GM23338 (cell line): ENCODE data around the gene ETV3. TPM values are rescaled to one million over a fixed set of nuclear protein-coding genes. Genes with fewer than 3 reads are reported as not detected.
A peak's percentile ranks its signal among the peaks of the same experiment; 100 is the strongest.

Experiments used
- ATAC-seq: fragments of 200-7000 bp; cut with Tn5 transposase; 3 replicates; pipeline ENCODE4 v1.9.1; 2020
- DNase-seq: peaks from one replicate; pipeline ENCODE4 v3.0.0-alpha.2; 2015; ENCODE audit warnings: low spot score
- H2AFZ ChIP-seq: fragments of 200-600 bp; sonication (generic); 2 replicates; pipeline ENCODE4 v1.8.0; 2016; ENCODE audit warnings: antibody characterized with exemption, mild to moderate bottlenecking, moderate library complexity
- H3F3A ChIP-seq: fragments of 200-600 bp; sonication (generic); replicated peaks from 2 replicates; pipeline ENCODE4 v1.8.0; 2017; ENCODE audit warnings: antibody characterized with exemption, mixed run types, low read depth
- H3K27ac ChIP-seq: fragments of 200-600 bp; sonication (generic); 2 replicates; pipeline ENCODE4 v1.6.1; 2016; ENCODE audit warnings: low read depth
- H3K27me3 ChIP-seq: fragments of 200-600 bp; sonication (generic); 2 replicates; pipeline ENCODE4 v1.8.0; 2016; ENCODE audit warnings: mild to moderate bottlenecking, mixed run types, moderate library complexity; ENCODE audit not compliant: insufficient read depth
- H3K36me3 ChIP-seq: fragments of 200-600 bp; sonication (generic); 2 replicates; pipeline ENCODE4 v1.8.0; 2016; ENCODE audit warnings: mild to moderate bottlenecking; ENCODE audit not compliant: insufficient read depth
- H3K4me1 ChIP-seq: fragments of 200-600 bp; sonication (generic); 2 replicates; pipeline ENCODE4 v1.8.0; 2016; ENCODE audit warnings: mild to moderate bottlenecking, moderate library complexity; ENCODE audit not compliant: insufficient read depth
- H3K4me2 ChIP-seq: fragments of 200-600 bp; sonication (generic); 2 replicates; pipeline ENCODE4 v1.7.1; 2017; ENCODE audit warnings: mixed run types
- H3K4me3 ChIP-seq: fragments of 200-600 bp; sonication (generic); 2 replicates; pipeline ENCODE4 v1.6.1; 2016; ENCODE audit warnings: mixed run types
- H3K79me2 ChIP-seq: fragments of 200-600 bp; sonication (generic); replicated peaks from 2 replicates; pipeline ENCODE4 v1.8.0; 2017; ENCODE audit warnings: mild to moderate bottlenecking; ENCODE audit not compliant: insufficient read depth
- H3K9me2 ChIP-seq: fragments of 200-600 bp; sonication (generic); 2 replicates; pipeline ENCODE4 v1.8.0; 2017; ENCODE audit not compliant: insufficient read depth
- H4K20me1 ChIP-seq: fragments of 200-600 bp; sonication (generic); replicated peaks from 2 replicates; pipeline ENCODE4 v1.8.0; 2017; ENCODE audit warnings: mild to moderate bottlenecking; ENCODE audit not compliant: insufficient read depth
- H3K27ac Mint-ChIP-seq: 2 replicates; pipeline ENCODE4 v1.8.0; 2020; ENCODE audit warnings: inconsistent platforms, mild to moderate bottlenecking, moderate library complexity, mixed read lengths
- H3K27me3 Mint-ChIP-seq: 3 replicates; pipeline ENCODE4 v1.8.0; 2022; ENCODE audit warnings: low read depth, mild to moderate bottlenecking, moderate library complexity, mixed read lengths, inconsistent platforms; ENCODE audit not compliant: insufficient read depth, poor library complexity
- H3K36me3 Mint-ChIP-seq: 3 replicates; pipeline ENCODE4 v1.8.0; 2021; ENCODE audit warnings: low read depth, mild to moderate bottlenecking, inconsistent platforms, moderate library complexity, mixed read lengths
- H3K4me1 Mint-ChIP-seq: 3 replicates; pipeline ENCODE4 v1.8.0; 2020; ENCODE audit warnings: mild to moderate bottlenecking, inconsistent platforms, mixed read lengths
- H3K4me3 Mint-ChIP-seq: 3 replicates; pipeline ENCODE4 v1.8.0; 2021; ENCODE audit warnings: moderate library complexity, mild to moderate bottlenecking, inconsistent platforms, mixed read lengths
- H3K9me3 Mint-ChIP-seq: 3 replicates; pipeline ENCODE4 v1.8.0; 2020; ENCODE audit warnings: moderate library complexity, mild to moderate bottlenecking, inconsistent platforms, mixed read lengths
- CREB1 ChIP-seq: fragments of 250-450 bp; sonication (Bioruptor Pico); IDR thresholded peaks from 2 replicates; pipeline ENCODE4 v1.5.0; 2020; ENCODE audit warnings: low read depth, mild to moderate bottlenecking, moderate library complexity
- EZH2 ChIP-seq: fragments of 200-600 bp; sonication (generic); IDR thresholded peaks from one replicate; pipeline ENCODE4 v1.8.0; 2017; ENCODE audit warnings: antibody characterized with exemption, mild to moderate bottlenecking, low read depth; ENCODE audit not compliant: unreplicated experiment
- EZH2phosphoT487 ChIP-seq: fragments of 200-600 bp; sonication (generic); IDR thresholded peaks from one replicate; pipeline ENCODE4 v1.8.1; 2018; ENCODE audit warnings: antibody characterized with exemption; ENCODE audit not compliant: unreplicated experiment
- JUNB ChIP-seq: IDR thresholded peaks from one replicate; pipeline ENCODE4 v1.6.1; 2016; ENCODE audit warnings: antibody characterized with exemption; ENCODE audit not compliant: unreplicated experiment
- NANOG ChIP-seq: IDR thresholded peaks from 2 replicates; pipeline ENCODE4 v1.6.1; 2016; ENCODE audit warnings: antibody characterized with exemption, borderline replicate concordance
- POLR2AphosphoS5 ChIP-seq: IDR thresholded peaks from 2 replicates; pipeline ENCODE4 v1.6.1; 2016; ENCODE audit warnings: antibody characterized with exemption, low read depth
- STAT1 ChIP-seq: IDR thresholded peaks from one replicate; pipeline ENCODE4 v1.6.1; 2016; ENCODE audit warnings: antibody characterized with exemption; ENCODE audit not compliant: unreplicated experiment
- ZNF114 ChIP-seq: fragments of 250-450 bp; sonication (Bioruptor Pico); IDR thresholded peaks from 2 replicates; pipeline ENCODE4 v1.5.0; 2020; ENCODE audit warnings: mild to moderate bottlenecking, moderate library complexity
- ZNF462 ChIP-seq: fragments of 250-450 bp; sonication (Bioruptor Pico); IDR thresholded peaks from 2 replicates; pipeline ENCODE4 v1.5.0; 2020; ENCODE audit warnings: mild to moderate bottlenecking, moderate library complexity
- polyA plus RNA-seq: library from polyadenylated mRNA; unstranded; fragments of >200 nt; fragmentation: Nextera tagmentation; extraction: Ambion mirVana; gene quantifications from 2 replicates; pipeline ENCODE4 v1.2.1, GENCODE V29; 2016
- total RNA-seq: library from RNA; depleted of rRNA; stranded (reverse); fragments of >200 nt; shearing (Covaris generic); gene quantifications from 2 replicates; pipeline ENCODE4 v1.2.3, GENCODE V29; 2014
- TF ChIP-seq, protein P1 (sequence below): IDR thresholded peaks from 2 replicates; pipeline ENCODE4 v1.6.1; 2016; ENCODE audit warnings: antibody characterized with exemption
- TF ChIP-seq, protein P2 (sequence below), 2 experiments: fragments of 200-600 bp in 1 of 2; sonication (generic) in 1 of 2; conservative IDR thresholded peaks; 2 replicates each; pipeline versions ENCODE4 v1.5.1 to v1.6.1; 2016 to 2017; ENCODE audit warnings: antibody characterized with exemption in 2 of 2, low read depth in 2 of 2, mild to moderate bottlenecking in 2 of 2, moderate library complexity in 1 of 2

ETV3 gene
- total and polyA plus RNA-seq, 2 experiments from 2014 or later: 8.1 to 19.6 TPM

GRCh38 chr1:157186281-157186992 lies 48.2 kb upstream of the ETV3 start (continued):
- TF ChIP-seq ZNF462: no peak
- TF ChIP-seq NANOG: no peak
- no peak for TF ChIP-seq JUNB
- TF ChIP-seq EZH2phosphoT487: no peak
- TF ChIP-seq POLR2AphosphoS5: no peak
- no peak for TF ChIP-seq STAT1
- TF ChIP-seq ZNF114: no peak
- no peak for TF ChIP-seq EZH2
- TF ChIP-seq, protein P1, sequence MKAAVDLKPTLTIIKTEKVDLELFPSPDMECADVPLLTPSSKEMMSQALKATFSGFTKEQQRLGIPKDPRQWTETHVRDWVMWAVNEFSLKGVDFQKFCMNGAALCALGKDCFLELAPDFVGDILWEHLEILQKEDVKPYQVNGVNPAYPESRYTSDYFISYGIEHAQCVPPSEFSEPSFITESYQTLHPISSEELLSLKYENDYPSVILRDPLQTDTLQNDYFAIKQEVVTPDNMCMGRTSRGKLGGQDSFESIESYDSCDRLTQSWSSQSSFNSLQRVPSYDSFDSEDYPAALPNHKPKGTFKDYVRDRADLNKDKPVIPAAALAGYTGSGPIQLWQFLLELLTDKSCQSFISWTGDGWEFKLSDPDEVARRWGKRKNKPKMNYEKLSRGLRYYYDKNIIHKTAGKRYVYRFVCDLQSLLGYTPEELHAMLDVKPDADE: no peak

- Histone ChIP-seq H3K9me2 (no peaks in the 10 kb centered on the region), H3K79me2 (no peaks in the 10 kb centered on the region), H3K4me2 (no peak overlapping the region), H3K27ac (no peak overlapping the region), H4K20me1 (no peaks in the 10 kb centered on the region), H3K4me1 (0 out of 2 replicates have a peak, but pooled peaks cover 2% of the 10 kb centered on the region), H3K27me3 (no peaks in the 10 kb centered on the region), H3F3A (no peaks in the 10 kb centered on the region), H3K36me3 (no peaks in the 10 kb centered on the region), H3K4me3 (no peak overlapping the region), H2AFZ (peak overlapping the region; percentile 28; the same call in 1 of the 2 replicates)
- DNase-seq (no peak), ATAC-seq (no peak)
- H3K36me3 Mint-ChIP-seq: no peaks in the 10 kb centered on the region
- H3K4me1 Mint-ChIP-seq: peaks cover 12% of the 10 kb centered on the region
- no peak overlapping the region for H3K4me3 Mint-ChIP-seq
- peaks cover 4% of the 10 kb centered on the region for H3K27me3 Mint-ChIP-seq
- no peaks in the 10 kb centered on the region for H3K9me3 Mint-ChIP-seq
- H3K27ac Mint-ChIP-seq: no peak overlapping the region
- TF ChIP-seq EZH2: no peak
- TF ChIP-seq, protein P2, sequence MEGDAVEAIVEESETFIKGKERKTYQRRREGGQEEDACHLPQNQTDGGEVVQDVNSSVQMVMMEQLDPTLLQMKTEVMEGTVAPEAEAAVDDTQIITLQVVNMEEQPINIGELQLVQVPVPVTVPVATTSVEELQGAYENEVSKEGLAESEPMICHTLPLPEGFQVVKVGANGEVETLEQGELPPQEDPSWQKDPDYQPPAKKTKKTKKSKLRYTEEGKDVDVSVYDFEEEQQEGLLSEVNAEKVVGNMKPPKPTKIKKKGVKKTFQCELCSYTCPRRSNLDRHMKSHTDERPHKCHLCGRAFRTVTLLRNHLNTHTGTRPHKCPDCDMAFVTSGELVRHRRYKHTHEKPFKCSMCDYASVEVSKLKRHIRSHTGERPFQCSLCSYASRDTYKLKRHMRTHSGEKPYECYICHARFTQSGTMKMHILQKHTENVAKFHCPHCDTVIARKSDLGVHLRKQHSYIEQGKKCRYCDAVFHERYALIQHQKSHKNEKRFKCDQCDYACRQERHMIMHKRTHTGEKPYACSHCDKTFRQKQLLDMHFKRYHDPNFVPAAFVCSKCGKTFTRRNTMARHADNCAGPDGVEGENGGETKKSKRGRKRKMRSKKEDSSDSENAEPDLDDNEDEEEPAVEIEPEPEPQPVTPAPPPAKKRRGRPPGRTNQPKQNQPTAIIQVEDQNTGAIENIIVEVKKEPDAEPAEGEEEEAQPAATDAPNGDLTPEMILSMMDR (conservative IDR thresholded peaks at IDR 0.05; ENCODE audit: low read depth in 2 of 2): no peak
- no peak for TF ChIP-seq CREB1 (CRISPR knock-in tag)
- no peak for TF ChIP-seq NANOG
- TF ChIP-seq ZNF114: no peak
- TF ChIP-seq, protein P1: no peak
- no peak for TF ChIP-seq STAT1
Observed at GRCh38 chr1:157183870-157184269, 45.7 kb upstream of the ETV3 start.
